ENCODE measurements around the gene JAKMIP3. TPM values are rescaled to one million over a fixed set of nuclear protein-coding genes. Genes with fewer than 3 reads are reported as not detected.

The JAKMIP3 gene
- total RNA-seq, 4 donors from 2014 or later = 0.26 to 1.3 (median 1.2) TPM; not detected in 1

DNA sequence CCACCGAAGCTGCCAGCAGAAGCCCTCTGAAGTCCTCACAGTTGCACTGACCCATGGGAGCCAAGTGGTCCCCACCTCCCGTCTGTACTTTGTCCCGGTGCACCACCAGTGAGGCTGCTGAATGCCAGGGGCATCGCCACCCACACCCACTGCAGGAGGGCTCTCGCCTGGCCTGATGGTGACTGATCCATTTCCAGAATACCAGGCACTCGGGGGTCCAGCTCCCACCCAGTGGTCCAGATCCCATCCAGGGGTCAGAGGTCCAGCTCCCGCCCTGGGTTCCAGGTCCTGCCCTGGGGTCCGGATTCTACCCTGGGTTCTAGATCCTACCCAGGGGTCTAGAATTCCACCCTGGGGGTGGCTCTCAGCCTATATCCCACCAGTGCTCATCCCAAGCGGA lies 9.1 kb upstream of the JAKMIP3 start:
- no peak for TF ChIP-seq POLR2A (IDR thresholded peaks at IDR 0.05)
- TF ChIP-seq, protein P1, sequence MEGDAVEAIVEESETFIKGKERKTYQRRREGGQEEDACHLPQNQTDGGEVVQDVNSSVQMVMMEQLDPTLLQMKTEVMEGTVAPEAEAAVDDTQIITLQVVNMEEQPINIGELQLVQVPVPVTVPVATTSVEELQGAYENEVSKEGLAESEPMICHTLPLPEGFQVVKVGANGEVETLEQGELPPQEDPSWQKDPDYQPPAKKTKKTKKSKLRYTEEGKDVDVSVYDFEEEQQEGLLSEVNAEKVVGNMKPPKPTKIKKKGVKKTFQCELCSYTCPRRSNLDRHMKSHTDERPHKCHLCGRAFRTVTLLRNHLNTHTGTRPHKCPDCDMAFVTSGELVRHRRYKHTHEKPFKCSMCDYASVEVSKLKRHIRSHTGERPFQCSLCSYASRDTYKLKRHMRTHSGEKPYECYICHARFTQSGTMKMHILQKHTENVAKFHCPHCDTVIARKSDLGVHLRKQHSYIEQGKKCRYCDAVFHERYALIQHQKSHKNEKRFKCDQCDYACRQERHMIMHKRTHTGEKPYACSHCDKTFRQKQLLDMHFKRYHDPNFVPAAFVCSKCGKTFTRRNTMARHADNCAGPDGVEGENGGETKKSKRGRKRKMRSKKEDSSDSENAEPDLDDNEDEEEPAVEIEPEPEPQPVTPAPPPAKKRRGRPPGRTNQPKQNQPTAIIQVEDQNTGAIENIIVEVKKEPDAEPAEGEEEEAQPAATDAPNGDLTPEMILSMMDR (IDR thresholded peaks at IDR 0.05) = no peak
- no peak for DNase-seq
- no peaks in the 10 kb centered on the region for H3K27me3 ChIP-seq
- no peaks in the 10 kb centered on the region for H3K36me3 ChIP-seq
- H3K4me1 ChIP-seq = no peaks in the 10 kb centered on the region
- intact Hi-C loops (cut with DNase I; ENCODE audit: low total_unique reads) = no loop called here
- peaks cover 0 to 12% of the 10 kb centered on the region in 2 donors for H3K9me3 ChIP-seq
- no peak overlapping the region for H3K4me3 ChIP-seq
- no peak overlapping the region for H3K27ac ChIP-seq

DNA sequence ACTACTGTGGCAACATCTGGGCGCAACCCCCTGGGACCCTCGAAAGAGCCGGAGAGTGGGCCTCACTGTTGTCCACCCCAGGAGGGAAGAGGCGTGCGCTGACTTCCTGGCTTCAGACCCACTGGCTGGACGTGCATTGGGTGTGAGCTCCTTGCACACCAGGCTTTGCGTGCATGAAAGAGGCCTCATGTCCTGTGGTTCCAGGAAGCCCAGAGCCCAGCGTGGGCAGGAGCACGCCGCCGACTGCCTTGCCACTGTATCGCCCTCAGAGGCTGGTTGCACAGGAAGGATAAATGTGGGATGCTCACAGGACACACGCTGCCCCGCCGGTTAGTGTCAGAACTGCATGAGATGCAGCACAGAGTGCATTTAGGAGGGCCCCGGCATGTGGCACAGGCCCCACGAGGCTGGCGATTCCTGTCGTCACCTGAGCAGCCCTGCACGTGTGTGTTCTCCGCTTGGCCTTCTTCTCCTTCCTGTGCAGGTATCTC lies 8.5 kb upstream of the JAKMIP3 start:
- intact Hi-C loops (cut with DNase I; ENCODE audit: low total_unique reads) = no loop called here
- Histone ChIP-seq H3K36me3 (no peaks in the 10 kb centered on the region), H3K9me3 (peaks cover 0 to 7% of the 10 kb centered on the region in 2 donors), H3K4me3 (no peak overlapping the region), H3K27ac (no peak overlapping the region), H3K4me1 (no peaks in the 10 kb centered on the region), H3K27me3 (no peaks in the 10 kb centered on the region)
- TF ChIP-seq, protein P1 (IDR thresholded peaks at IDR 0.05) = no peak
- TF ChIP-seq POLR2A (IDR thresholded peaks at IDR 0.05) = no peak
- DNase-seq = no peak

DNA sequence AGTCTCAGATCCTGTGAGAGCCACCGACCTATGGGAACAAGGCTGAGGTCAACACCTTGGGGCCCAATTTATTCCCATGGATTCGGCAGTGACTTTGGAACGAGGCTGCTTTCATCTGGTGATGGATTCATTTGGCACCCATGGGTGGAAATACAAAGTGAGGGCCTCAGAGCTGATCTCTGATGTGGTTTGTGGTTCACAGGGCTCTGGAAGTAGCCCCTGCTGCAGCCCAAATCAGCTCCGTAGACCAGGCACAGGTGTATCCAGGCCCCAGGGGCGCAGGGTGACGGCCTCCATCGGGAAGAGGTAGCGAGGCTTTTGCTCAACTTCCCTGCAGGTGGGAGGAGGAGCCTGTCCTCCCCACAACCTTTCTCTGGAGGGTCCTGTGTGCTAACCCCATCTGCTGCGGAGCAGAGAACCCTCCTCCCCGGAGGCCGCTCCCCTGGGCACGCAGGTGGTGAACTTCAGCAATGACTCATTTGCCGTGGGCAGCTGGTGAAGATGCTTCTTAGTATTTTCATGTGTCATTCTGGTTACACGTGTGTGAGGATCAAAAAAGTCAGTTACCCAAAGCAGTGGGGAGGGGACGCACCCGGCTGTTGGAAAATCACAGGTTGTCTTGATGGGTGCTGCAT lies 7.5 kb upstream of the JAKMIP3 start:
- Histone ChIP-seq H3K27ac (no peak overlapping the region), H3K27me3 (no peaks in the 10 kb centered on the region), H3K4me1 (no peaks in the 10 kb centered on the region), H3K36me3 (no peaks in the 10 kb centered on the region), H3K4me3 (no peak overlapping the region), H3K9me3 (no peaks in the 10 kb centered on the region)
- intact Hi-C loops (cut with DNase I; ENCODE audit: low total_unique reads) = no loop called here
- no peak for DNase-seq
- TF ChIP-seq, protein P1 (IDR thresholded peaks at IDR 0.05) = no peak
- no peak for TF ChIP-seq POLR2A (IDR thresholded peaks at IDR 0.05)

DNA sequence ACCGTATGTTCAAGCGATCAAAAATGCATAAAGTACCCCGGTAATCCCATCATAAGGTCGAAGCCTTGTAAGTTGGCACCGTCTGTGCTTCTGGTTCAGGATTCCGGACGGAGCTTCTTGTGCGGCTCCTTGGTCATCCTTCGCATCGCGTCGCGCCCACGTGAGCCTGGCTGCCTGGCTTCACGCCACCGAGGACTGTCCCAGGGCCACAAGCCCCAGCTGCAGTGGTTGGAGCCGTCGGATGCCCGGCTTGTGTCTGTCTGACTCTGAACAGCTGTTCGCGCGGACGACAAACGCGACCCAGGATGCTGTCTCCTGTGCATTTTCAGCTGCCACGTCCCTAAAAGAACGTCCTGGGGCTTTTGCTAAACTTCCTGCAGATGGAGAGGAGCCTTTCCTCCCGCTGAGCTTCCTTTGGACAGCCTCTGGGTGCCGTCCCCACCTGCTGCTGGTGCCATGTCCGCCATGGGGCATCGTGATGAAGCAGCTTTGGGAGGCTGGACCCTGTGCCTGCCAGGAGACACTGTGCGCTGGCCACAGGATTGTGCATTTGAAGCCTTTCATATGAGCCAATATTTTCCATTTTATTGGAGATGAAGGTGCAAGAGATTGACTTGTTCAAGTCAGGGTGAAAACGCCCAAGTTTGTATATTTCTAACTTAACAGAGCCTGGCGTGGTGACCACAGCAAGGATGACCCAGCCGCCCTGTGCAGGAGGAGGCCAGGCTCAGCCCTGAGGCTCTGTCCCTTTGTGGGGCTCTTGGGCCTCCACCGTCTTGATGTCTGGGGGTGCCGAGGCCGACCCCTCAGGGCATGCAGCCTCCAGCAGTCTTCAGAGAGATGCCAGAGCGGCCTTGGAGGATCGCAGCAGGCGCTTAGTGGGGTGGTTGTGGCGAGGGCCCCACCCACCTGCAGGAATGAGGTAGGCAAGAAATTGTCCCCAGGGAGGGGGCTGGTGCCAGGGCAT lies 6.7 kb upstream of the JAKMIP3 start:
- Histone ChIP-seq H3K9me3 (no peaks in the 10 kb centered on the region), H3K36me3 (no peaks in the 10 kb centered on the region), H3K4me1 (no peaks in the 10 kb centered on the region), H3K4me3 (no peak overlapping the region), H3K27ac (no peak overlapping the region), H3K27me3 (no peaks in the 10 kb centered on the region)
- intact Hi-C loops (cut with DNase I; ENCODE audit: low total_unique reads) = no loop called here
- no peak for DNase-seq
- TF ChIP-seq, protein P1 (IDR thresholded peaks at IDR 0.05) = no peak
- no peak for TF ChIP-seq POLR2A (IDR thresholded peaks at IDR 0.05)

Measured in uterus (tissue), 4 donors.